Skeletal muscle satellite cell (primary cell): Measurements from ENCODE around the gene DGUOK.

Experiments used
- H3K27me3 ChIP-seq: 2 replicates; pipeline ENCODE4 v1.7.0; 2013; ENCODE audit warnings: low read length; ENCODE audit not compliant: control insufficient read depth, insufficient read depth
- H3K36me3 ChIP-seq: 2 replicates; pipeline ENCODE4 v1.7.0; 2013; ENCODE audit warnings: mild to moderate bottlenecking, control low read depth, low read length; ENCODE audit not compliant: insufficient read depth
- H3K4me1 ChIP-seq: 2 replicates; pipeline ENCODE4 v1.7.0; 2013; ENCODE audit warnings: low read length; ENCODE audit not compliant: control insufficient read depth, insufficient read depth
- H3K4me2 ChIP-seq: 2 replicates; pipeline ENCODE4 v1.7.0; 2013; ENCODE audit warnings: mild to moderate bottlenecking, low read length
- H3K4me3 ChIP-seq: 2 replicates; pipeline ENCODE4 v1.7.0; 2013; ENCODE audit warnings: low read length
- H3K9ac ChIP-seq: 2 replicates; pipeline ENCODE4 v1.7.0; 2013; ENCODE audit warnings: mild to moderate bottlenecking, low read depth, low read length, moderate library complexity
- H3K9me3 ChIP-seq: replicated peaks from 2 replicates; pipeline ENCODE4 v1.7.0; 2013; ENCODE audit warnings: mild to moderate bottlenecking, control low read depth, low read length

Gene DGUOK

GRCh38 chr2:73892631-73893329, 33.9 kb upstream of the DGUOK start, which contains the start of gene ACTG2:
Gene ACTG2 (plus strand): TSS chr2:73893008. CDS start chr2:73901312, 8,304 bp downstream.
- Histone ChIP-seq H3K4me2 (no peak within 1 kb of the TSS), H3K4me1 (no peaks in the 10 kb centered on the region), H3K4me3 (no peak within 1 kb of the TSS), H3K27me3 (peaks cover 35% of the 10 kb centered on the region), H3K36me3 (no peaks in the 10 kb centered on the region), H3K9ac (no peak within 1 kb of the TSS), H3K9me3 (no peaks in the 10 kb centered on the region)

- Histone ChIP-seq H3K4me3 (no peak overlapping the region), H3K9ac (no peak overlapping the region), H3K4me2 (no peak overlapping the region), H3K9me3 (no peaks in the 10 kb centered on the region), H3K36me3 (no peaks in the 10 kb centered on the region), H3K4me1 (no peaks in the 10 kb centered on the region), H3K27me3 (peaks cover 42% of the 10 kb centered on the region)
Observed at GRCh38 chr2:73893764-73894474, 32.8 kb upstream of the DGUOK start.

- Histone ChIP-seq H3K4me3 (no peak overlapping the region), H3K4me1 (no peaks in the 10 kb centered on the region), H3K9me3 (no peaks in the 10 kb centered on the region), H3K27me3 (peaks cover 40% of the 10 kb centered on the region), H3K4me2 (no peak overlapping the region), H3K36me3 (no peaks in the 10 kb centered on the region), H3K9ac (no peak overlapping the region)
Observed at GRCh38 chr2:73894475-73894850, 32.2 kb upstream of the DGUOK start.

GRCh38 chr2:73894877-73895276, 31.8 kb upstream of the DGUOK start:
- no peaks in the 10 kb centered on the region for H3K36me3 ChIP-seq
- no peaks in the 10 kb centered on the region for H3K4me1 ChIP-seq
- H3K27me3 ChIP-seq, result peaks cover 41% of the 10 kb centered on the region
- no peak overlapping the region for H3K9ac ChIP-seq
- H3K4me2 ChIP-seq, result no peak overlapping the region
- no peaks in the 10 kb centered on the region for H3K9me3 ChIP-seq
- H3K4me3 ChIP-seq, result no peak overlapping the region

- H3K9ac ChIP-seq, result no peak overlapping the region
- no peaks in the 10 kb centered on the region for H3K36me3 ChIP-seq
Observed at GRCh38 chr2:73895473-73895872, 31.2 kb upstream of the DGUOK start.

GRCh38 chr2:73896362-73897239, 30.1 kb upstream of the DGUOK start:
- no peaks in the 10 kb centered on the region for H3K4me1 ChIP-seq
- H3K9ac ChIP-seq, result no peak overlapping the region
- no peaks in the 10 kb centered on the region for H3K9me3 ChIP-seq
- H3K4me2 ChIP-seq, result no peak overlapping the region
- H3K4me3 ChIP-seq, result no peak overlapping the region
- H3K36me3 ChIP-seq, result no peaks in the 10 kb centered on the region
- peaks cover 32% of the 10 kb centered on the region for H3K27me3 ChIP-seq

More at GRCh38 chr2:73895473-73895872, 31.2 kb upstream of the DGUOK start:
- no peaks in the 10 kb centered on the region for H3K4me1 ChIP-seq
- peaks cover 42% of the 10 kb centered on the region for H3K27me3 ChIP-seq
- no peak overlapping the region for H3K4me3 ChIP-seq
- H3K4me2 ChIP-seq, result no peak overlapping the region
- no peaks in the 10 kb centered on the region for H3K9me3 ChIP-seq

GRCh38 chr2:73897240-73897583, 29.5 kb upstream of the DGUOK start:
- no peak overlapping the region for H3K4me3 ChIP-seq

GRCh38 chr2:73897934-73898333, 28.7 kb upstream of the DGUOK start:
- Histone ChIP-seq H3K4me3 (no peak overlapping the region), H3K36me3 (no peaks in the 10 kb centered on the region), H3K27me3 (peaks cover 40% of the 10 kb centered on the region), H3K4me1 (no peaks in the 10 kb centered on the region), H3K9me3 (no peaks in the 10 kb centered on the region), H3K4me2 (no peak overlapping the region), H3K9ac (no peak overlapping the region)

More at GRCh38 chr2:73897240-73897583, 29.5 kb upstream of the DGUOK start:
- Histone ChIP-seq H3K4me2 (no peak overlapping the region), H3K4me1 (no peaks in the 10 kb centered on the region), H3K9me3 (no peaks in the 10 kb centered on the region), H3K27me3 (peaks cover 37% of the 10 kb centered on the region), H3K36me3 (no peaks in the 10 kb centered on the region), H3K9ac (no peak overlapping the region)

- no peaks in the 10 kb centered on the region for H3K36me3 ChIP-seq
Observed at GRCh38 chr2:73899801-73900336, 26.8 kb upstream of the DGUOK start.

GRCh38 chr2:73901143-73901542, 25.5 kb upstream of the DGUOK start:
- no peak overlapping the region for H3K9ac ChIP-seq
- H3K36me3 ChIP-seq, result no peaks in the 10 kb centered on the region
- no peaks in the 10 kb centered on the region for H3K4me1 ChIP-seq
- no peak overlapping the region for H3K4me3 ChIP-seq
- H3K9me3 ChIP-seq, result no peaks in the 10 kb centered on the region
- no peak overlapping the region for H3K4me2 ChIP-seq
- H3K27me3 ChIP-seq, result peaks cover 36% of the 10 kb centered on the region

More at GRCh38 chr2:73899801-73900336, 26.8 kb upstream of the DGUOK start:
- Histone ChIP-seq H3K9ac (no peak overlapping the region), H3K27me3 (peaks cover 37% of the 10 kb centered on the region), H3K4me2 (no peak overlapping the region), H3K9me3 (no peaks in the 10 kb centered on the region), H3K4me1 (no peaks in the 10 kb centered on the region), H3K4me3 (no peak overlapping the region)

GRCh38 chr2:73902284-73902683, 24.4 kb upstream of the DGUOK start:
- Histone ChIP-seq H3K27me3 (peaks cover 34% of the 10 kb centered on the region), H3K9me3 (no peaks in the 10 kb centered on the region), H3K9ac (no peak overlapping the region)

More at GRCh38 chr2:73902284-73902683, 24.4 kb upstream of the DGUOK start:
- no peaks in the 10 kb centered on the region for H3K4me1 ChIP-seq
- H3K4me3 ChIP-seq, result no peak overlapping the region
- no peak overlapping the region for H3K4me2 ChIP-seq
- no peaks in the 10 kb centered on the region for H3K36me3 ChIP-seq
